Effector memory CD4-positive, alpha-beta T cell (primary cell): ENCODE results near the gene PLEKHB2.
"Not testable (repeated sequence)": the region's sequence is repeated elsewhere in the genome, so short reads cannot be mapped to it uniquely, and the experiment has no call there.

Source experiments
- DNase-seq, 3 donors: peaks; one replicate each; pipeline ENCODE4 v3.0.0-alpha.2; 2020
- H3K27ac ChIP-seq: 2 replicates; pipeline ENCODE4 v1.7.0; 2013; ENCODE audit warnings: mild to moderate bottlenecking, low read length, moderate library complexity; ENCODE audit not compliant: insufficient read depth, poor library complexity, severe bottlenecking
- H3K27me3 ChIP-seq: replicated peaks from 2 replicates; pipeline ENCODE4 v1.7.0; 2013; ENCODE audit warnings: mild to moderate bottlenecking, low read length; ENCODE audit not compliant: insufficient read depth, control insufficient read depth, poor library complexity, severe bottlenecking
- H3K36me3 ChIP-seq: 2 replicates; pipeline ENCODE4 v1.7.0; 2013; ENCODE audit warnings: mild to moderate bottlenecking, low read length, moderate library complexity; ENCODE audit not compliant: control insufficient read depth, insufficient read depth
- H3K4me1 ChIP-seq: 2 replicates; pipeline ENCODE4 v1.7.0; 2013; ENCODE audit warnings: low read length, mild to moderate bottlenecking; ENCODE audit not compliant: control insufficient read depth, insufficient read depth, poor library complexity, severe bottlenecking
- H3K4me3 ChIP-seq: 2 replicates; pipeline ENCODE4 v1.7.0; 2013; ENCODE audit warnings: low read length, low read depth, mild to moderate bottlenecking; ENCODE audit not compliant: insufficient read depth, poor library complexity, severe bottlenecking
- H3K9me3 ChIP-seq: 2 replicates; pipeline ENCODE4 v1.7.0; 2013; ENCODE audit warnings: mild to moderate bottlenecking, low read length, moderate library complexity; ENCODE audit not compliant: control insufficient read depth

The PLEKHB2 gene

DNA sequence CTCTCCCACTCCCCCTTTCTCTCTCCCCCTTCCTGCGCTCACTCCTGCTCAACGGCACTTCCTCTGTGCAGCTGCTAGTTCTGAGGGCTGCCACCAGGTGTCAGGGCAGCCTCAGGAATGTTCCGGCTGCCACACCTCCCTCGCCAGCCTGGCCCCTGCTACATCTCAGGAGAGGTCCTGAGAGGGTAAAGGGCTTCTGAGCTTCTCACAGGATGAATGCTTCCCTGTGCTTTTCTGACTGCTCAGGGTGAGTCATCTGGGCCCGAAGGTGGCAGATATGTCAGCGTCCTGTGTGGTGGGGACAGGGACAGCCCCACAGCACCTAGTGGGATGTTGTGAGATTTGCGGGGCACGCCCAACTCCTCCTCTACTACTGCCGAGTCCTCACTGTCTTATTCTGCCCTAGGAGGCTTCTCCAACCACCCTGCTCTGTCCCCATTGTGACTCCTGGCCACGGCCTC, 49.0 kb downstream of the PLEKHB2 start:
- Histone ChIP-seq H3K27me3 (no peaks in the 10 kb centered on the region), H3K36me3 (peaks cover 4% of the 10 kb centered on the region), H3K4me1 (peaks cover 14% of the 10 kb centered on the region), H3K4me3 (no peak overlapping the region), H3K9me3 (no peaks in the 10 kb centered on the region), H3K27ac (no peak overlapping the region)
- DNase-seq = peak; percentile 33 to 48 (median 38)

DNA sequence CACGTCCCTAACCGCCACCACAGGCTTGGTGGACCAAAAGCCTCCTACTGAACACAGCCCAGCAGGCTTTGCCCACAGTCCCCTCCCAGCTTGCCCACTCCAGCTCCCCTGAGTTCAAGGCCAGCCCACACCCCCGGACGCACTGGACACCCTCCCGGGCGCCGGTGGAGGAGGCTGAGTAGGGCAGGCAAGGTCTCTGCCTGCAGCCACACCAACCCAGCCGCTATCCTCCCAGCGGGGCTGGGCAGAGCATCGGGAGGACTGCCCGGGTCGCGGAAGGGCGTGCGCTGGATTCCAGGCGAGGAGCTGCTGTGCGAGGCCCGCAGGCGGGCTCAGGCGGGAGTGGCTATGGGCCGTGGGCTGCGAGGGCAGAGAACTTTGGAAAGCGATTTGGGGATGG, 49.5 kb downstream of the PLEKHB2 start:
- no peaks in the 10 kb centered on the region for H3K9me3 ChIP-seq
- H3K27ac ChIP-seq = no peak overlapping the region
- H3K4me3 ChIP-seq = no peak overlapping the region
- H3K27me3 ChIP-seq = no peaks in the 10 kb centered on the region
- no peaks in the 10 kb centered on the region for H3K36me3 ChIP-seq
- DNase-seq = no peak
- H3K4me1 ChIP-seq = peaks cover 14% of the 10 kb centered on the region

DNA sequence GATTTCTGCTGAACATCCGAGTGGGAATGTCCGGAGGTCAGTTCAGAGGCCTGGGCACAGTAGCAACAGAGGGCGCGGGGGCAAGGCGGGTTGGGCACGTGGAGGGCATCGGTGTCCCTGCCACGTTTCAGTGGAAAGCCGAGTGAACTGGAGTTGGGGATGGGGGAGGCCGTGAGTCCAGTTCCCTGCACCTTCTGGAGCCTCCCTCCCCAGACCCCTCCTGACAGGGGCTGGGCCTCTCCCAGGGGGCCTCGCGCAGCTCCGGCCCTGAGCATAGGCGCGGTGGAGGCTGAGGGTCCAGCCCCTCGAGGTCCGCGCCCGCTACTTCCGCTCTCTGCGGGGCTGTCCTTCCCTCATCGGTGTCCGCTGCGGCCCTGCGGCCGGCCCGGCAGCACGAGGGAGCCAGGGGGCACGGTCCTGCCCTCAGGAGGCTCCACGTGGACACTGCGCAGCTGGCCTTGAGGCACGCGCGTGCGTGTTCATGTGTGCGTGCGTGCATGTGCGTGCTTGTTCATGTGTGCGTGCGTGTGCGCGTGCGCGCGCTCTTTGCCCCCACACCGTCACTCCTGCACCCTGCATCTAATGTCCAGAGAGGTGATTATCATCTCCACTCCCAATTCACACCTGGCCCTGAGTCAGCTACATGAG, 50.2 kb downstream of the PLEKHB2 start:
- no peak overlapping the region for H3K27ac ChIP-seq
- no peak overlapping the region for H3K4me3 ChIP-seq
- H3K27me3 ChIP-seq = no peaks in the 10 kb centered on the region
- H3K9me3 ChIP-seq = no peaks in the 10 kb centered on the region
- peaks cover 14% of the 10 kb centered on the region for H3K4me1 ChIP-seq
- DNase-seq = no peak
- no peaks in the 10 kb centered on the region for H3K36me3 ChIP-seq

DNA sequence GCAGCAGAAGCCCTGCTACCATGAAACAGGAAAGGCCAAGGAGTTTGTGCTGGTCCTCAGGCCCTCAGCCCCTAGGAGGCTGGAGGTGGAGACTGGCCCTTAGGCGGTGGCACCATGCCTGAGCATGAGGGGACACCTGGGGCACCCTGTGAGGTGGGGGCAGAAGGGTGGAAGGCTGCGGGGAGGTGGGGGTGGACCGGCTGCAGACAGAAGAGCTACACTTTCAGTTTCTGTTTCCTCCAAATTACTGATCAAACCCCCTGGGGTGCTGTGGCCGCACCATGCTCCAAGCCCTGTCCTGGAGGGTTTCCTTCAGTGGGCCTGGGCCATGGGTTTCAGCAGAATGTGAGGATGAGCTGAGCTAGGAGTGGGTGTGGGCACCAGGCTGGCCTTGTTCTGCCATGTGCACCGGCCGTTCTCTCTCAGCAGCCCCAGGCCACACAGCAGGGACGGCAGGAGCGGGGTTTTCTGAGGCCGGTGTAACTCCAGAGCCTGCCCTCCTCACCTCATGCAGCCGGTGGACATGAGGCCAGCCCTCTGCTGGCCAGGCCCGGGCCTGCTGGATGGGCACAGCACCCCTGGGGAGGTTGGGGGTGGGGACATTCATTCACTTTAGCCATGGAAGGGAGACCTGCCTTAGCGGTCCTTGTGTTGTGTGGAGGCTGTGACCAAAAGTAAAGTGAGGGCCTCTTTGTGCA, 51.5 kb downstream of the PLEKHB2 start:
- Histone ChIP-seq H3K4me3 (peak overlapping the region; percentile 9), H3K36me3 (no peaks in the 10 kb centered on the region), H3K27me3 (no peaks in the 10 kb centered on the region), H3K9me3 (no peaks in the 10 kb centered on the region), H3K4me1 (peaks cover 14% of the 10 kb centered on the region), H3K27ac (no peak overlapping the region)
- no peak for DNase-seq

DNA sequence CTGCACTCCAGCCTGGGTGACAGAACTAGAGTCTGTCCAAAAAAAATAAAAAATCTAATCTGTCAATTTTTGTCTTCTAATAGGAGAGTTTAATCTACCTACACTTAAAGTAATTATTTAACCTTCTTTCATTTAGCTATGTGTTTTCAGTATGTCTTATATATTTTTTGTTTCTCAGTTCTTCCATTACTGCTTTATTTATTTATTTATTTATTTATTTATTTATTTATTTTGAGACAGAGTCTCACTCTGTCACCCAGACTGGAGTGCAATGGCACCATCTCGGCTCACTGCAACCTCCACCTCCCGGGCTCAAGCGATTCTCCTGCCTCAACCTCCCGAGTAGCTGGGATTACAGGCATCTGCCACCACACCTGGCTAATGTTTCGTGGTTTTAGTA, 60.4 kb downstream of the PLEKHB2 start:
- H3K9me3 ChIP-seq, H3K4me1 ChIP-seq, H3K4me3 ChIP-seq, DNase-seq, H3K27ac ChIP-seq, H3K27me3 ChIP-seq, H3K36me3 ChIP-seq: not testable (repeated sequence)

DNA sequence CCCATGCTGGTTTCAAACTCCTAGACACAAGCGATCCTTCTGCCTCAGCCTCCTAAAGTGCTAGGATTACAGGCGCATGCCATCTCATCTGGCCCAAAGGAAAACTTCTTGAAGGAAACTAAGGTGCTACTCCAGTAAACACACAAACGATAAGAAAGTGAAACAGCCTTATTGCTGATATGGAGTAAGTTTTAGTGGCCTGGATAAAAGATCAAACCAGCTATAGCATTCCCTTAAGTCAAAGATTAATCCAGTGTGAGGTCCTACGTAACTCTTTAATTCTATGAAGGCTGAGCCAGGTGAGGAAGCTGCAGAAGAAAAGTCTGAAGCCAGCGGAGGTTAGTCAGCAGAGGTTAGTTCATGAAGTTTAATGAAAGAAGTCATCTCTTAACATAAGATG, 63.4 kb downstream of the PLEKHB2 start:
- H3K36me3 ChIP-seq = no peaks in the 10 kb centered on the region
- H3K9me3 ChIP-seq = no peaks in the 10 kb centered on the region
- H3K27ac ChIP-seq = no peak overlapping the region
- no peaks in the 10 kb centered on the region for H3K4me1 ChIP-seq
- no peak for DNase-seq
- no peak overlapping the region for H3K4me3 ChIP-seq
- no peaks in the 10 kb centered on the region for H3K27me3 ChIP-seq

DNA sequence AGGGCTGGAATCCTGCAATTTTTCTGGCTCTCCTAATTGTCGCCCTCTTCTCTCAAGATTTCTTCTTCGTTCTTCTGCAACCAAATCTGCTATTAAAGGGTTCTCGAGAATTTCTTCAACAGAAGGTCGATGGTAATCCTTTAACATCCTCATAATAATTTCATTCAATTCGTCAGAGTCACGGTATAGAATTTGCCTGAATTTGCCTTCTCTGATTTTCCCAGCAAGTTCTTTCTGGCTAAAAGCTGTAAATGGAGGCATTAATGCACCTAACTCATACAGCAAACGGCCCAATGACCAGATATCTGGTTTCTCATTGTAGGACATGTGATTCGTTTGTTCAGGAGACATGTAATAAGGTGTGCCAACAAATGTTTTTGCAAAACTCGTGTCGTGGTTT, 72.9 kb downstream of the PLEKHB2 start:
- H3K27me3 ChIP-seq, H3K9me3 ChIP-seq, H3K4me1 ChIP-seq, DNase-seq, H3K27ac ChIP-seq, H3K4me3 ChIP-seq, H3K36me3 ChIP-seq: not testable (repeated sequence)

DNA sequence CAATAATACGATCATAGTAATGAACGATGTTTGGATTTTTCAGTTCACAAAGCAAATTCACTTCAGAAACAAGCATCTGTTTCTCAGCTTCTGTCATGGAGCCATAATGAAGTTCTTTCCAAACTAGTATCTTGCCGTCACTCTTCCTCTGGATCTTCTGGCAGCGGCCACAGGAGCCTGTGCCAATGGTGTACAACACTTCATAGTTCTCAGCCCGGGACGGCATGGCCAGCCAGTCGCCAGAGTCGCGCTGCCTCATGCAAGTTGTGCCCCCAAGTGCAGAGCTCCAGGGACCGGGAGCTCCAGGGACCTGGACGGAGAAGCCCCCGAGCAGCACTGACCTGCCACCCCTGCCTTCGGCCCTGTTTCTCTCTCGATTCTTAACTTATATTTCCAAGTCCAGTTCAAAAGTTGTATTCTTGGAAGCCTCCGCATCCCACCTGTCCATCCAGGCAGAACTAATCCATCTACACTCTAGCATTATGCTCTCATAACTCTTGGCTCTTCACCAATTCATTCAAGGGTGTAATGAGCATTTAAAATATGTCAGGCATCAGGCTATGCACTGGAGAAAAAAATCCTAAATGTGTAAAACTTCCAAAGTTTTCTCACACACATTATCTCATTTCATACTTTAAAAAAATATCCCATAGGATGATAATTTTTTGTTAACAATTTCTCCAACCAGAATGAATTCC, 73.7 kb downstream of the PLEKHB2 start:
- not testable (repeated sequence) for H3K4me1 ChIP-seq, H3K27me3 ChIP-seq, DNase-seq, H3K27ac ChIP-seq, H3K36me3 ChIP-seq, H3K4me3 ChIP-seq, H3K9me3 ChIP-seq

DNA sequence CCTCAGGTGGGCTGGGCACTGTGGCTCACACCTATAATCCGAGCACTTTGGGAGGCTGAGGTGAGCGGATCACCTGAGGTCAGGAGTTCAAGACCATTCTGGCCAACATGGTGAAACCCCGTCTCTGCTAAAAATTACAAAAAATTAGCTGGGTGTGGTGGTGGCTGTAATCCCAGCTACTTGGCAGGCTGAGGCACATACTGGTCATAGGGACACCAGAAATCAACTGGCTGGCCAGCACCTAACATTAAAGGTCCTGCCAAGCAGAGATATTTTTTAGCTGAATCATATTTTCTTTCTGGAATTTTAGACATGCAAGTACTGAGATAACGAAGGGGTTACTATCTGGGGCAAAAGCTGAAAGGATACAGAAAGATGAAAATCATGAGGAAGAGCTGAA, 76.3 kb downstream of the PLEKHB2 start:
- H3K36me3 ChIP-seq, DNase-seq, H3K27me3 ChIP-seq, H3K4me1 ChIP-seq, H3K27ac ChIP-seq, H3K9me3 ChIP-seq, H3K4me3 ChIP-seq: not testable (repeated sequence)

DNA sequence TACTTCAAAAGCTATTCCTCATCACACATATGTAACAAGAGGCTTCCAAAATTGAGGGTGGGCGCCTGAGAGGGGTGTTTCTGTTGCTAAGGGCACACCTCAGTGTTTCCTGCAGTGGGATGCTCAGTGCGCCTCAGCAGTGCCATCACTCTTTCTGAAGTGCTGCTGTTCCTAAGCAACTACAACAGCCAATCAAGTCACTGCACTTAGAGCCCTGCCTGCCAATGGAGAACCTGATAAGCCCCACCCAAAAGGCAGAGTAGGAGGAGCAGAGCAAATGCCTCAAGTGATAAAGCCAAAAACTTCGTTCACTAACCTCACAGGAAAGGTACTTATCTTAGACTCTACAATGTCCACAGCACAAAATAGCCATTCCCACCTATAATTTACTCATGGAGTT, 88.3 kb downstream of the PLEKHB2 start:
- H3K4me1 ChIP-seq, DNase-seq: not testable (repeated sequence)

More for the DNA sequence above, 88.3 kb downstream of the PLEKHB2 start:
- not testable (repeated sequence) for H3K4me3 ChIP-seq, H3K27ac ChIP-seq, H3K9me3 ChIP-seq, H3K27me3 ChIP-seq, H3K36me3 ChIP-seq
